ENCODE measurements around the gene COPZ2. TPM values are rescaled to one million over a fixed set of nuclear protein-coding genes. Genes with fewer than 3 reads are reported as not detected.

Gene COPZ2
- total RNA-seq, 1 donor from 2014 or later = 49.4 TPM

- H3K4me3 Mint-ChIP-seq (ENCODE audit: unreplicated experiment) = no peak overlapping the region
- no peak overlapping the region for H3K27ac Mint-ChIP-seq (ENCODE audit: unreplicated experiment)
Observed at GRCh38 chr17:48010193-48010592, 27.4 kb downstream of the COPZ2 start.

GRCh38 chr17:48006936-48007709 lies 30.5 kb downstream of the COPZ2 start:
- Mint-ChIP-seq H3K9me3 (ENCODE audit: unreplicated experiment) (no peaks in the 10 kb centered on the region), H3K36me3 (ENCODE audit: unreplicated experiment) (no peaks in the 10 kb centered on the region), H3K4me1 (ENCODE audit: unreplicated experiment) (peaks cover 28% of the 10 kb centered on the region), H3K27me3 (ENCODE audit: unreplicated experiment) (peaks cover 16% of the 10 kb centered on the region), H3K27ac (ENCODE audit: unreplicated experiment) (no peak overlapping the region), H3K4me3 (ENCODE audit: unreplicated experiment) (no peak overlapping the region)
- TF ChIP-seq CTCF (IDR thresholded peaks at IDR 0.05) = no peak
- no peak for DNase-seq (ENCODE audit: extremely low spot score, unreplicated experiment)

More at GRCh38 chr17:48010193-48010592, 27.4 kb downstream of the COPZ2 start:
- Mint-ChIP-seq H3K9me3 (ENCODE audit: unreplicated experiment) (no peaks in the 10 kb centered on the region), H3K27me3 (ENCODE audit: unreplicated experiment) (peaks cover 23% of the 10 kb centered on the region), H3K4me1 (ENCODE audit: unreplicated experiment) (peaks cover 14% of the 10 kb centered on the region), H3K36me3 (ENCODE audit: unreplicated experiment) (no peaks in the 10 kb centered on the region)
- DNase-seq (ENCODE audit: extremely low spot score, unreplicated experiment) = no peak
- no peak for TF ChIP-seq CTCF (IDR thresholded peaks at IDR 0.05)

GRCh38 chr17:48004983-48005382 lies 32.6 kb downstream of the COPZ2 start:
- DNase-seq (ENCODE audit: extremely low spot score, unreplicated experiment) = no peak
- Mint-ChIP-seq H3K4me1 (ENCODE audit: unreplicated experiment) (peaks cover 22% of the 10 kb centered on the region), H3K4me3 (ENCODE audit: unreplicated experiment) (no peak overlapping the region), H3K9me3 (ENCODE audit: unreplicated experiment) (no peaks in the 10 kb centered on the region), H3K27me3 (ENCODE audit: unreplicated experiment) (peaks cover 13% of the 10 kb centered on the region), H3K27ac (ENCODE audit: unreplicated experiment) (no peak overlapping the region), H3K36me3 (ENCODE audit: unreplicated experiment) (no peaks in the 10 kb centered on the region)
- no peak for TF ChIP-seq CTCF (IDR thresholded peaks at IDR 0.05)

- H3K36me3 Mint-ChIP-seq (ENCODE audit: unreplicated experiment) = no peaks in the 10 kb centered on the region
- no peaks in the 10 kb centered on the region for H3K9me3 Mint-ChIP-seq (ENCODE audit: unreplicated experiment)
- H3K4me3 Mint-ChIP-seq (ENCODE audit: unreplicated experiment) = no peak overlapping the region
- H3K27ac Mint-ChIP-seq (ENCODE audit: unreplicated experiment) = peak overlapping the region; percentile 94
- no peak for TF ChIP-seq CTCF (IDR thresholded peaks at IDR 0.05)
- H3K27me3 Mint-ChIP-seq (ENCODE audit: unreplicated experiment) = peaks cover 7% of the 10 kb centered on the region
- DNase-seq (ENCODE audit: extremely low spot score, unreplicated experiment) = no peak
- peaks cover 22% of the 10 kb centered on the region for H3K4me1 Mint-ChIP-seq (ENCODE audit: unreplicated experiment)
Observed at GRCh38 chr17:48003417-48004151, 34.0 kb downstream of the COPZ2 start.

- Mint-ChIP-seq H3K9me3 (ENCODE audit: unreplicated experiment) (no peaks in the 10 kb centered on the region), H3K4me3 (ENCODE audit: unreplicated experiment) (no peak overlapping the region)
Observed at GRCh38 chr17:48002916-48003416, 34.6 kb downstream of the COPZ2 start.

More at GRCh38 chr17:48002916-48003416, 34.6 kb downstream of the COPZ2 start:
- no peaks in the 10 kb centered on the region for H3K36me3 Mint-ChIP-seq (ENCODE audit: unreplicated experiment)
- DNase-seq (ENCODE audit: extremely low spot score, unreplicated experiment) = no peak
- H3K27ac Mint-ChIP-seq (ENCODE audit: unreplicated experiment) = peak overlapping the region; percentile 94
- H3K27me3 Mint-ChIP-seq (ENCODE audit: unreplicated experiment) = peaks cover 3% of the 10 kb centered on the region
- TF ChIP-seq CTCF (IDR thresholded peaks at IDR 0.05) = no peak
- peaks cover 22% of the 10 kb centered on the region for H3K4me1 Mint-ChIP-seq (ENCODE audit: unreplicated experiment)
